DLD1 (cell line): ENCODE data around the gene LPP.

Experiments used
- in situ Hi-C: cut with HindIII; loops from 2 replicates; pipeline ENCODE4 v1.10.0; 2017; ENCODE audit warnings: low sequenced_read_pairs

Gene LPP

DNA sequence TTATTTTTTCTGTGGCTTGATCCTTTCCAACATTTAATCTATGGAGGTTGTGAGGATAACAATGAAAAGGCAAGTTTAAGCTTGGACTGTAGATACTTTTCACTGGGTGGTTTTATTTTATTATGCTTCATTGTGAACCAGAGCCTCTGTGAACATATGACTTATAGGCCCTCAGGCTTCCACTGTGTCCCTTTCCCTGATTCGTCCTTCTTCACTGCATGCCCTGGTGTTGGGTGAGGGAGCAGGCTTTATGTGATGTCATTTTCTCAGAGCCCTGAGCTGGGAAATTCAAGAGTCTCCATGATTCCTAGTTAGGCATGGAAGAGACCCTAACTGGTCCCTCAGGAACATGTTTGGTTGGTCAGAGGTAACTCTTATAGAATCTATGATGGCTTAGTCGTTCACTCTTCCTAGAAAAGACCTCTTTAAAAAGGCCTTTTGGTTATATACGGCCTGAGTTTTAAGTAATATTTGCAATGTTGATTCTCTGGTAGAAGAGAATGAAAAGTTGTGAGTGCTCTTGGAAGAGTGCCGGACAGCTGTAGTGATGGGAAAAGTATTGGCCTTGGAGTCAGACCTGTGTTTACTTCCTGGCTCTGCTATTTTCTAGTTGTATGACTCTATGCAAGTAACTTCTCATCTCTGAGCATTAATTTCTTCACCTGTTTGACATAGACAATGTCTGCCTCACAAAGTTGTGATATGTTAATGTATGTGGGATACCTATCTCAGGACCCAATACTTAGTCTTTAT, 168.4 kb downstream of the LPP start:
- in situ Hi-C loops: no loop called here

DNA sequence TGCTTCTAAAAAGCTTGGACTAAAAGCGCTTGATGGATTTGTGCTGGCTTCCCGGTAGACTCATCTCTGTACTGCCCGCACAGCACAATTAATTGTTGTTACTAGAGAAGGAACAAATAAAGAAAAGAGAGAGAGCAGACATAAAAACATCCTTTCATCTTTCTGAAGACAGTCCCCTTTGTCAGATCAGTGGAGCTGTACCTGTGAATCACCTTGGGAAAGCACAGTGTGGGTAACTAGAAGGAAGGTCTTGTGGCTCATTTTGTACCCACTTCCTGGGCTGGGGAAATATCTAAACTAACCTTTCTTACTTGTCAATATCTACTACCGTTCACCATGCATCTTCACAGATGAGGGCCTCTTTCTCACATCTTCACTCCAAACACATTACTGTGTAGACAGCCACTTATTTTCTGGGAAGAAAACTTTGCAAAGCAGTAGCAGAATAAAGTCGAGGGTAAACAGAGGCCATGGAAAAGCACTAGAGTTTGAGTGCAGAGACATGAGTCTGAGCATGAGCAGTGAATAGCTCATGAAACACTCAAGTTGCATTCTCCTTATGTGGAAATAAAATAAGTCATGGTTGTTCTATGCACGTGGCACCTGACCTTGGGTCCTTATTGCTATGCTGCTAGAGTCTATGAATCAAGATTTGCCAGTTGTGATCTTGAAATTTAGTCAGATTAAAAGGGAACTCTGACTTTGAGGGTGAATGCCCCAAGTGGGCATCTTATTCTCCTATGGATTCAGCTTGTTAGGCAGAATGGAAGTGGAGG, 169.3 kb downstream of the LPP start:
- in situ Hi-C loops: no loop called here

GRCh38 chr3:188326111-188326510, 172.2 kb downstream of the LPP start:
- in situ Hi-C loops: no loop called here

DNA sequence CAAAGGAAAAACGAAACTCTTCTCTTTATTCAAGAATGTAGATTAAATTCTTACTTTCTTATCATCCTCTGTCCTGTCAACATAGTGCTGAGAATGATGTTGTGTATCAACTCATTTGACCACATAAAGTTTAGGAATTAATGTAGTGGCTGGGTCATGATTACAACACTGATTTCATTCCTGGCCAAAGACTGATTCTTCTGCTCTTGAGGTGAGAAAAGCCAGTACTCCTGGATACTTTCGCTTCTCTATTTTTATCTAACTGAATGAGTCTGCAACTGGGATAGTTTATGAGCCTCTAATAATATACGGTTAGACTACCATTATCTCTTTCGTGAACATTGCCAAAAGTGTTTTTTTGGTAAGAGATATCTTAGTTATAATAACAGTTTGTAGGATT, 173.0 kb downstream of the LPP start:
- in situ Hi-C loops: no loop called here

- in situ Hi-C loops: no loop called here
These were observed 173.5 kb downstream of the LPP start for GRCh38 chr3:188327433-188327832.

GRCh38 chr3:188330138-188330537, 176.2 kb downstream of the LPP start:
- in situ Hi-C loops: no loop called here

DNA sequence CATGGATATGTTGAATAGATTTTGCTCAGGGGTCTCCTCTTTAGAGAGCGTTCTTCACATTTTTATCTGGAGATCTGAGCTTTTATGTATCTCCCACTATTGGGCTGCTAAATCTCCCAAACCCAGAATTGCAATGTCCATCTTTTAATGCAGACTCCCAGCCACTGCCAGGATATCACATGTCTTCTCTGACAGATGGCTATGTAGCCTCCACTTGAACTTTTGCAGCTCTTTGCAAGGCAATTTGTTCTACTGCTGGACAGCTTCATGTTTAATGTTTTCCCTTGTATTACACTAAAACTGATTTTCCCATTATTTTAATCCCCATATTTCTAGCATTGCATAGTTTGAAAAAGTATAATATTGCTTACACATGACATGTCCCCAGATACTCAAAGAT, 177.2 kb downstream of the LPP start:
- in situ Hi-C loops: no loop called here

- in situ Hi-C loops: no loop called here
These were observed 178.1 kb downstream of the LPP start for GRCh38 chr3:188332085-188332484.

- in situ Hi-C loops: no loop called here
These were observed 181.7 kb downstream of the LPP start for GRCh38 chr3:188335656-188336055.

DNA sequence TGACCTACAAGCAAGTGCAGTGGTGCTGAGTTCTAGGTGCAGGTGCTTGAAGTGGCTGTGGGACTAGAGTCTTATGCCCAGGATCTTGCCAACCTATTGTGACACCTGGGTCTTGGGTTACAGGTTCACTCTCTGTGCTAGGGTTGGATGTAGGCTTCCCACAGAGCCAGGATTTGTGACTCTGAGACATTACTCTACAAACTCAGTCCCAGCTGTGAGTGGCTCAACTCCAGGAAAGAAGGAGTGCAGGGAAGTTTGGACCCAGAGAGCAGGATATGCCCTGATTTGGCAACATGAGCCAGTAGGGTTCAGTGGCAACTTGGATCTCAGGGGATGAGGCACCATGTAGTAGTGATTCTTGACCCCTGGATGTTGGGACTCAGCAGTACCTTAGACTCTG, 182.2 kb downstream of the LPP start:
- in situ Hi-C loops: no loop called here

DNA sequence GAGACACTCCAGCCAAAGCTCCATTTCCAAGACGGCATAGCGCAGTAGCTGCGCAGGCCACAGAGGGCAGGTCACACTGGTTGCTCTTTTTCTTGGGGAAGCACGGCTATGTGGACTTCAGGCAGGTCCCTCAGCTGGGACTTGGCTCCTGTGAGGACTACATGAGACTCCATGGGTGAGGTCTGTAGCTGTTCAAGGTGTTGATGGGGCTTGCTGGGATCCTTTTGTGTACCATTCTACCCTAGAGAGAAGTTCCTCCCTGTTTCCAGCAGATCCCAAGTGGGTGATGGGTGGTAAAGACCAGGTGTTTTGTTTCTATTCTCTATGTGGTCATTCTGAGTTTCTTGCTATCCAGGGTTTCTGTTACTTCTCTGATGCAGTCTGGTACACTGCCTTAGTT, 183.3 kb downstream of the LPP start:
- in situ Hi-C loops: no loop called here

DNA sequence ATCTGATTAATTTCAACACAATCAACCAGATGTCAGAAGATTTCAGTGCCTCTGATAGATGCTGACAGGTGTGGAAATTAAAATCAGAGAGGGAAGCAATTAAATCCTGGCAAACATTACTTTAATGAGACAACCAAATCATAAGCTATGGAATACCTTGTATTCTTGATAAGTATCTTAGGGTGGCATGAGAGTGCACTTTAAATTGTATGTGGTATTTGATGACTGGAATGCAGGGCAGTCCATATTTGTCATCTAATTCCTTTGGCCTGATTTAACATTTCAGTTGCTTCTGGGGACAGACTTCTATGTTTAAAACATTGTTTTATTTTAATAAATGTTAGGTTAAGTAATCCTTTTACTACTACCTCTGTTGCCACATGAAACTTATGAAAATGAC, 184.1 kb downstream of the LPP start:
- in situ Hi-C loops: no loop called here

DNA sequence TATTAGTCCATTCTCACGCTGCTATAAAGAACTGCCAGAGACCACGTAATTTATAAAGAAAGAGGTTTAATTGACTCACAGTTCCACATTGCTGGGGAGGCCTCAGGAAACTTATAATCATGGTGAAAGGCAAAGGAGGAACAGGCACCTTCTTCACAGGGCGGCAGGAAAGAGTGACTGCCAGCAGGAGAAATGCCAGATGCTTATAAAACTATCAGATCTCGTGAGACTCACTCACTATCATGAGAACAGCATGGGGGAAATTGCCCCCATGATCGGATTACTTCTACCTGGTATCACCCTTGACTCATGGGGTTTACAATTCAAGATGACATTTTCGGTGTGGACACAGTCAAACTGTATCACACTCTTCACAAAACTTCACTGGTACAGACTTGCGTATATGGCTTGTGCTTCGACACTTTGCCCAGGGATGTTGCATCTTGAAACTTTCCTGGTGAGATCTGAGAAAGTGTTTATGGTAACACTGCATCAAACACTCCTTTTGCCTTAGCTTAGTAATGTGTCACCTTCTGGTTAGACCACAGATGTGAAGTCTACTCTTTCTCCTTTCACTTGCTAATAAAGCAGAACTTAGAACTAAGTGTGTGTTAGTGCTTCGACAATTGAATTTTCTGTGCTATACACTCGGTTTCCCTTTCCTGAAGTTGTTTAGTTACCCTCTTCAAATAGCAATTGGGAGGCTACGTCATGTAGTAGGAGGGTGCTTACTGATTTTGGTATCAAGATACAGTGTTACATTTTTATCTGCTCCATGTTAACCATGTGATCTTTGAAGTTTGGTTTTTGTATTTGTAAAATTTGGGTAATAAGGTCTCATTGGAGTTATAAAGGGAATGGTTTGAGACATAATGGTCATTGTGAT, 185.7 kb downstream of the LPP start:
- in situ Hi-C loops: no loop called here

GRCh38 chr3:188341501-188341900, 187.5 kb downstream of the LPP start:
- in situ Hi-C loops: no loop called here

GRCh38 chr3:188342991-188343732, 189.2 kb downstream of the LPP start:
- in situ Hi-C loops: no loop called here

GRCh38 chr3:188343894-188344293, 189.9 kb downstream of the LPP start:
- in situ Hi-C loops: no loop called here

DNA sequence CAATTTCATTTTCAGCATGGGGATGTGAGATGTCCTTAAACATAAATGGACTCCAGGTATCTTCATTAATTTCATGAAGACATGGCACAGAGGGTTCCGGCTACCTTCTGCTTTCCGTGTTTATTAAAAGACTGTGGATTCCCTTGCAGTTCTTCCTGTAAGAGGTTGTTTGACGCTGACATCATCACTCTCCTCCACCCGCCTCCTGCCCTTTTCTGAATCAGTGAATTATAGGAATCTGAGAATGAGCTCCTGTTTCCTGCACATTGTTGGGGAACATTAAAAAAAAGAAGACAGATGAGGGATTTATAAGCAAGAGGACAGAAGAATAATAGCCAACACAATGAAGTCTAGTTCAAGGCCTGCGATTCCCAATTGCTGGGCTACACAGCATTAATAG, 191.3 kb downstream of the LPP start:
- in situ Hi-C loops: no loop called here

DNA sequence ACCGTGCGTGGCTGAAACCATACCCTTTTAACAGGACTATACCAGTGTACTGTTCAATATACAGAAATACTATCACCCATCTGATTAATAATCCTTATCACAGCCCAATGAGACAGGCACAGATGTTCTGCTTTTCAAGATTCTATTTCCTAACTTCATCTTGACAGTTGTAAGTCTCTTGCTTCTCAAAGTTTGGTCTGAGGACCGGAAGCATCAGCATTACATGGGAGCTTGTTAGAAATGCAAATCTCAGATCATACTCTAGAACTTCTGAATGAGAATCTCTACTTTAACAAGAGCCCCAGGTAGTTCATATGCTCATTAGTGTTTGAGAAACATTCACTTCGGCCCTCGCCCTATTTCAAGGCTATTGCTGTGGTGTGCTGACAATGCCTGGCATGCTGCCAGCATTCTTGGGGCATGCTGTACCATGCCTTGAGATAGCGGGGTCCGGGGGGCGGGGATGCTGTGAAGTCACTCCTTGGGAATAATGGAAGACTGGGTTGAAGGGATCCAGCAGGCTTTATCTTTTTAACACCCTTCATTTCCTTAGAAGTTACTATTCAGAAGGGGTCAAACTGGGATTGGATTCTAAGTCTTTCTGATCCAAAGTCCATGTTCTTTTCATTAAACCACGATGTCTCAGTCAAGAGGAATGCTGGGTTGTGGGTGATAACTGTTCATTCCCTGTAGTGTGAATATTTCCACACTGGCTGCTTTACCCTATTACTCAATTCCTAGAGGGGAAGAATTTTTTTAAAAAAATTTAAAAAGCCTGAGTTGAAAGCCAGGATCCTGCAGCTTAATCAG, 194.7 kb downstream of the LPP start:
- in situ Hi-C loops: no loop called here

DNA sequence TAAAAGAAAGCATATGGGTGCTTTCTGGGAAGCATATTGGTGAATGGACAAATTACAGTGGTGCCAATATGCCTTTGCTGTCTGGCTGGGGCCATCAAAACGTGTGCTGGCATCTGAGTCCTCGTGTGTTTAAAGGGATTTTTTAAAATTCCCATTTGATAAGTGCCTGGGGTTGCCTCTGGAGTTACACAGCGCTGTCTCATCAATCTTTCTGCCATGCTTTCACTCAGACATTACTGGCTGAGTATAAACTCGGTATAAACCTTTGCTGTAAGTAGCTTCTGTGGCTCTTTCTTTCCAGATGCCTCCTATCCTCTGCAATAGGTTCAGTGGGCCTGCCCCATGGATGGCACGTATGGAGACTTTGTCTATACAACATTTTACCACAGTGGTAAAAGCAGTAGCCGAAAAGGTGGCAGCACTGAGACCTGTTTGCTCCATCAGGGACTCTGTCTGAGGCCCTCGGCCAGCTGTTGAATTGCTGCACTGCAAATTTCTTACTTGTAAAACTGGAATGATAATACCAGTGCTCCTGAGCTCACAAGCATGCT, 195.5 kb downstream of the LPP start:
- in situ Hi-C loops: no loop called here

DNA sequence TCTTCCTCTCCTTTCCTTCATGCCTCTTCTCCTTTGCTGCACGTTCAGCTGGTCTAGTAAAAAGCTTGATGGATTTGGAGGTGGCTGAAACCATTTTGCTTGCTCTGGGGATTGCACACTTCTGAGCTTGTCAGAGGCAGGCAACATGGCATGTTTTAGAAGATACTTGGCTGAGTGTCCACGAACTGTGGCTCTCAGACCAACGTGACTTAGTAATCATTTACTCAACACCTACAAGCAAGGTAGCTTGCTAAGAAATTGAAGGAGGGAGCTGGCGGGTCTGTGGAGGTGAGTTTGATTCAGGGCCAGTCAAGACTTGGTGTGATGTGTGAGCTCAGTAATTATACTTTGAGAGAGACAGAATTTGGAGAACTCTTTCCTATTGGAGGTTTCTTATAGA, 196.0 kb downstream of the LPP start:
- in situ Hi-C loops: no loop called here
